CD4-positive, alpha-beta T cell treated with Interleukin-10 for 1 hour (primary cell): ENCODE data around the gene GNB1.

Experiments
- DNase-seq: peaks from one replicate; pipeline ENCODE4 v3.0.0-alpha.2; 2020

Gene GNB1

GRCh38 chr1:1907098-1907736, 16.3 kb upstream of the GNB1 start:
- no peak for DNase-seq

- DNase-seq, result peak; percentile 76
These were observed 15.6 kb upstream of the GNB1 start for GRCh38 chr1:1906185-1907097.

- no peak for DNase-seq
These were observed 12.3 kb upstream of the GNB1 start for GRCh38 chr1:1903224-1903623.

GRCh38 chr1:1901641-1902294, 10.9 kb upstream of the GNB1 start:
- DNase-seq, result no peak

DNA sequence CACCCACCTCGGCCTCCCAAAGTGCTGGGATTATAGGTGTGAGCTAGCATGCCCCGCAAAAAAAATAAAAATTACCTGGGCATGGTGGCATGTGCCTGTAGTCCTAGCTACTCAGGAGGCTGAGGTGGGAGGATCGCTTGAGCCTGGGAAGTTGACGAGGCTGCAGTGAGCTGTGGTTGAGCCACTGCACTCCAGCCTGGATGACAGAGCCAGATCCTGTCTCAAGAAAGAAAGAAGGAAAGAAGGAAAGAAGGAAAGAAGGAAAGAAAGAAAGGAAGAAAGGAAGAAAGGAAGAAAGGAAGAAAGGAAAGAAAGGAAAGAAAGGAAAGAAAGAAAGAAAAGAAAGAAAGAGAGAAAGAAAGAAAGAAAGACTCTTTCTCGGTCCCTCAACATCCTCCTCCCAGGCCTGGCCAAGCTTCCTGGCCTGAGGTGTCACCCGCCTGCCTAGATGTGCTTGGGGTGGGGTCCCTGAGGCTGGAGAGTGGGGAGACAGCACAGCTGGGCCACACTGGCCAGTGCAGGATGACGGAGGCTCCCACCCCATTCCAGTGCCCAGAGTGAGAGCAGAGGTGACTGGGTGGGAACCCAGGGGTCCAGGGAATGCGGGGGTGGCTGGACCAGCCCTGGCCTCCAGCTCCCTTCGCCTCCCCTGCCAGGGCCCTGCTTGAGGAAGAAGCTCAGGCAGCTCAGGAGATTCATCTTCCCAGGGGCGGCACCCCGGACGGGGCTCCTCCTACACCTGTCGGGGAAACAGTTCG, 10.2 kb upstream of the GNB1 start:
- DNase-seq, result no peak

GRCh38 chr1:1899967-1900327, 9.1 kb upstream of the GNB1 start:
- DNase-seq, result no peak

DNA sequence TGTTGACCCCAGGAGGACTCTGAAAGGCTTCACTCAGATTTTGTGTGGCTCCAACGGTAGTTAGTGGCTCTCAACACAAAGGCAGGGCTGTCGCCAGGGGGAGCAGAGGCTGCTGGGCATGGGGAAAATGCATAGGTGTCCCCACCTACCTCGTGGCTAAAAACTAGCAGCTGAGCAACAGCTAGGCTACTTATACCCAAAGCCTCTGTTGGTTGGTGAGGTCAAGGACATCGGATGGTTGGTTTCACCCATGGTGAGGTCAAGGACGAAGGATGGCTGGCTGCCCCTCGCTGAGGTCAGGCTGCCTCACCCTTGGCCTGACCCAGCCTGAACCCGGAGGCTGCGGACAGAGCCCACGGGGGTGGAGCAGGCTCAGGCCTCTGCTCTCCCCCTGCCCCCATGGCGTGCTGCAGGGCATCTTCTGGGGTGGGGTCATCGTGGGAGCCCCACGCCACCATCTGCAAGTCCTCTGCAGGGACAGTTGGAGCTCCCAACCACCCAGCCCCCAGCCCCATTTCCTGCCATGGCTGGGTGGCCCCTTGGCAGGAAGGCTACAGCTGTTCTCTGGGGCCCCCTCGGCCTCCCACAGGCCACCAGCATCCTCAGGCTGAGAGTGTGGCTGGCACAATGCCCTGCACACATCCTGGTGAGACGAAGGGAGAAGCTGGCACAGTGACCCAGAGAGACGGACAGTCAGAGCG, 8.5 kb upstream of the GNB1 start:
- no peak for DNase-seq

- DNase-seq, result no peak
These were observed 7.5 kb upstream of the GNB1 start for GRCh38 chr1:1898246-1898933.

- no peak for DNase-seq
These were observed 4.8 kb upstream of the GNB1 start for GRCh38 chr1:1895456-1896336.

- no peak for DNase-seq
These were observed 4.2 kb upstream of the GNB1 start for GRCh38 chr1:1895060-1895418.

DNA sequence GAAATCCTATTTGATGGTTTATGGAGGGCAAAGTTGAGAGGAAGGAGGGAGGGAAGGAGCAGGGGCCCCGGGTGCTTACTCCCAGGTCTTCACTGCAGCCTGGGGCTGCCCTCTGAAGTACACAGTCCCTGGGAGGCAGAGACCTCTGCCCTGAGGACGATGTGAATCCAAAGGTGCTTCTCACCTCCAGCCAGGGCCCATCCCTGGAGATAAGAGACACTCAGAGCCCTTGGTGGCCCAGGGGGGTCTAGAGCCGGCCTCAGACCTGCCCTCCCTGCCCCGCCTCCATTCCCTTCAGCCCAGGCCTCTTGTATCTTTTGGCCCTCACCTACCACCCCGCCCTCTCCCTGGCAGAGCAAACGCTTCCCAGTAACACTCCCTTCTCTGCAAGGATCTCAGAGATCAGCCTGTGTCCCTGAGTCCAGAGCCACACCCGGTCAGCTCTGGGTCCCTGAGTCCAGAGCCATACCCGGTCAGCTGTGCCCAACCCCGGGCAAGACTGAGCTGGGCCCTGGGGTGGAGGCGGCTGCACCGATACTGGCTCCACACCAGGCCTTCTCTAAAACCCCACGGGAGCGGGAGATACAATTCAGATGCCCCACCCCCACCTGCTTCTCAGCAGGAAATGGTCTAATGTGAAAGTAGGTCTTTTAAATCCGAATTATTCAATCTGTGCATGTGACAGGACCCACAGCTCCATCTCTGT, 3.6 kb upstream of the GNB1 start:
- no peak for DNase-seq

- DNase-seq, result no peak
These were observed 3.1 kb upstream of the GNB1 start for GRCh38 chr1:1893997-1894353.

DNA sequence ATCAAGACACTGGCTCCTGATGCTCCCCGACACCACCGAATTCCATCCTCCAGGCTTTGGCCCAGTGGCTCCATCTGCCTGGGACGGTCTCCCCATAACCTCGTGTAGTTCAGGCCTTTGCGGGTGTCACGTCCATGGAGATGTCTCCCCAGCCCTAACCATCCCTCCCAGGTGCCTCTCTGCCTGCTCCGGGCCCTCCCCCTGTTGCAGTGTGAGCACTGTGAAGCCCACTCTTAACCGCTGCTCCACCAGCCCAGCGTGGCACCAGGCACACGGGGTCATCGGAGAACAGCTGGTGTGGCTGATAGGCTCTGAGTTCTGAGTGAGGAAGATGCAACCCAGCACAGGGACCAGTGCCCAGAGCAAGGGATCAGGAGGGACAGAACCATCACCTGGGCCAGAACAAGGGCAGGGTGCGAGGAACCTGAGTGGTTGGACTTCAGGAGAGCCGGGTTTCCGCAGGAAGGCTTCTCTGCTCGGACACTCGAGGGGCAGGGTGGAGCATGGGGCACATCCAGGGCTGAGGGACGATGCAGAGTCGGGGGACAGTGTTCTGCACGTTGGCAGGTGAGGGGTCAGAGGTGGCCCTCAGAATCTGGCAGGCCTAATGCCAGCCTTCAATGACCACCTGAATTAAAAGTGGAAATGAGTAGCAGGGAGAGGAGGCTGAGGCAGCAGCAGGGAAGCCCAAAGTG, 2.6 kb upstream of the GNB1 start:
- no peak for DNase-seq

- DNase-seq, result no peak
These were observed 1.9 kb upstream of the GNB1 start for GRCh38 chr1:1892763-1893120.

- no peak for DNase-seq
These were observed 1.3 kb upstream of the GNB1 start for GRCh38 chr1:1892079-1892762.

GRCh38 chr1:1891349-1892078, 627 bp upstream of the GNB1 start:
- peak; percentile 76 for DNase-seq

- peak; percentile 52 for DNase-seq
These were observed 911 bp downstream of the GNB1 start for GRCh38 chr1:1889847-1890505.
